K562 treated with DMSO at 1 percent for 24 hours (cell line): Measurements from ENCODE around the gene UBQLN4. TPM values are rescaled to one million over a fixed set of nuclear protein-coding genes. Genes with fewer than 3 reads are reported as not detected.

Source experiments
- total RNA-seq: library from RNA; unstranded; fragments of 300-600 nt; gene quantifications from 2 replicates; pipeline ENCODE4 v1.2.3, GENCODE V29; 2022; ENCODE audit warnings: low read depth; ENCODE audit not compliant: insufficient read depth

Gene UBQLN4
- total RNA-seq, result 50.3 and 55.1 TPM in 2 replicates

GRCh38 chr1:156053768-156054499 lies at the start of gene UBQLN4:
UBQLN4 (minus strand) TSS chr1:156053798; CDS start chr1:156053701, 97 bp downstream.

GRCh38 chr1:156082309-156083091 lies 28.9 kb upstream of the UBQLN4 start, which contains the start of gene MEX3A:
MEX3A (minus strand) TSS chr1:156082465; CDS start chr1:156081998, 467 bp downstream.

GRCh38 chr1:156060937-156061636 lies 7.5 kb upstream of the UBQLN4 start, which contains the start of gene RAB25:
RAB25 (plus strand) TSS chr1:156061160; CDS start chr1:156061401, 241 bp downstream.

GRCh38 chr1:156054500-156055280 lies 1.1 kb upstream of the UBQLN4 start, which contains the start of gene LAMTOR2:
LAMTOR2 (plus strand) TSS chr1:156054782; CDS start chr1:156054890, 108 bp downstream.

GRCh38 chr1:156020293-156021092 lies 33.1 kb downstream of the UBQLN4 start, which contains the start of gene SSR2:
SSR2 (minus strand) TSS chr1:156020951; CDS start chr1:156020167, 784 bp downstream.

Other genes starting within 250 kb of the UBQLN4 start
- gene GON4L, start 196.6 kb downstream of the UBQLN4 start, total RNA-seq, result 17.2 and 18.5 TPM in 2 replicates
- gene SYT11, start 194.2 kb downstream of the UBQLN4 start, total RNA-seq, result 0.29 and 0.81 TPM in 2 replicates
- gene RIT1, start 142.4 kb downstream of the UBQLN4 start, total RNA-seq, result 33.2 and 33.3 TPM in 2 replicates
- gene KHDC4, start 119.4 kb downstream of the UBQLN4 start, total RNA-seq, result 37.5 and 48.6 TPM in 2 replicates
- not detected in 2 replicates for gene RXFP4, start 112.2 kb downstream of the UBQLN4 start, total RNA-seq
- 195 and 229 TPM in 2 replicates for gene ARHGEF2, start 75.3 kb downstream of the UBQLN4 start, total RNA-seq
- 297 and 307 TPM in 2 replicates for gene SSR2, start 32.8 kb downstream of the UBQLN4 start, total RNA-seq
- gene LAMTOR2, start 984 bp upstream of the UBQLN4 start, total RNA-seq, result 99.4 and 118 TPM in 2 replicates
- gene RAB25, start 7.4 kb upstream of the UBQLN4 start, total RNA-seq, result 1.3 TPM in 1 of 2 replicates, not detected in the other
- 2.8 and 5.1 TPM in 2 replicates for gene MEX3A, start 28.7 kb upstream of the UBQLN4 start, total RNA-seq
- 358 and 396 TPM in 2 replicates for gene LMNA, start 60.9 kb upstream of the UBQLN4 start, total RNA-seq
- gene SEMA4A, start 99.8 kb upstream of the UBQLN4 start, total RNA-seq, result 0.74 and 0.78 TPM in 2 replicates
- 13.2 and 26.6 TPM in 2 replicates for gene SLC25A44, start 140.3 kb upstream of the UBQLN4 start, total RNA-seq
- gene PMF1, start 159.2 kb upstream of the UBQLN4 start, total RNA-seq, result 103 and 109 TPM in 2 replicates
- 1.1 TPM in 1 of 2 replicates, not detected in the other for gene BGLAP, start 188.4 kb upstream of the UBQLN4 start, total RNA-seq
- gene PAQR6, start 194.3 kb upstream of the UBQLN4 start, total RNA-seq, result 3.2 and 4.4 TPM in 2 replicates
- gene SMG5, start 229.0 kb upstream of the UBQLN4 start, total RNA-seq, result 63.6 and 66.7 TPM in 2 replicates
- gene TMEM79, start 230.5 kb upstream of the UBQLN4 start, total RNA-seq, result 6.7 and 8.4 TPM in 2 replicates
- 33.6 and 40.0 TPM in 2 replicates for gene GLMP, start 241.9 kb upstream of the UBQLN4 start, total RNA-seq
- not detected in 2 replicates for gene VHLL, start 245.5 kb upstream of the UBQLN4 start, total RNA-seq